RWPE1 (cell line): ENCODE measurements around the gene PEX11G.
"Not testable (repeated sequence)": the region's sequence is repeated elsewhere in the genome, so short reads cannot be mapped to it uniquely, and the experiment has no call there.

ENCODE experiments used
- CTCF ChIA-PET: fragments of 350-600 bp; sonication (Branson Sonifier 250); formaldehyde crosslinking; extraction: SDS; loops from one replicate; lab custom pipeline; 2021; lab: Yijun Ruan, JAX
- POLR2A ChIA-PET: fragments of 400-600 bp; formaldehyde crosslinking; extraction: SDS; loops from one replicate; lab custom pipeline; 2020; ENCODE audit warnings: antibody characterized with exemption; ENCODE audit not compliant: low non-redundant PET; lab: Yijun Ruan, JAX
- DNase-seq: peaks from one replicate; pipeline ENCODE4 v3.0.0; 2012; ENCODE audit warnings: low spot score
- H3K27ac ChIP-seq: fragments of 450-650 bp; 2 replicates; pipeline ENCODE4 v1.5.1; 2017
- TF ChIP-seq, protein P1 (sequence below): fragments of 450-650 bp; conservative IDR thresholded peaks from 2 replicates; pipeline ENCODE4 v1.5.1; 2017; ENCODE audit warnings: low read depth, mild to moderate bottlenecking

The PEX11G gene

DNA sequence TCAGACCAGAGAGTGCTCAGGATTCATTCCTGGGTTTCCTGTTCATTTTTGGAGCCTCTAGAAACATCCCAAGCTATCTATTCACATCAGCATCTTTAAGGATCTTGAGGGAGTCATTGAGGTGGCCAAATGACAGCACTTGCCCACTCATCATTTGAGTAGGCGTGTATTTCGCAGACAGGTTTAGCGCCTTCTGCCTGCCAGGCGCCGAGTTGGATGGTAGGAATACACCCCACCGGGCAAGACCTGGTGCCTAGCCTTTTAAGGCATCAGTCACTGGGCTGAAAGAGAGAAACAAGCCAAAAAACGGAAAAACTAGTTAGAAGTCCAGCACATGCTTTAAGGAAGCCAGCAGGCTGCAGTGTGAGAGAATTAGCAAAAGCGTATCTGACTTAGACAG is 33.8 kb downstream of the PEX11G start:
- DNase-seq, result no peak
- ChIA-PET POLR2A (no interaction called here), CTCF (no interaction called here)
- TF ChIP-seq, protein P1, sequence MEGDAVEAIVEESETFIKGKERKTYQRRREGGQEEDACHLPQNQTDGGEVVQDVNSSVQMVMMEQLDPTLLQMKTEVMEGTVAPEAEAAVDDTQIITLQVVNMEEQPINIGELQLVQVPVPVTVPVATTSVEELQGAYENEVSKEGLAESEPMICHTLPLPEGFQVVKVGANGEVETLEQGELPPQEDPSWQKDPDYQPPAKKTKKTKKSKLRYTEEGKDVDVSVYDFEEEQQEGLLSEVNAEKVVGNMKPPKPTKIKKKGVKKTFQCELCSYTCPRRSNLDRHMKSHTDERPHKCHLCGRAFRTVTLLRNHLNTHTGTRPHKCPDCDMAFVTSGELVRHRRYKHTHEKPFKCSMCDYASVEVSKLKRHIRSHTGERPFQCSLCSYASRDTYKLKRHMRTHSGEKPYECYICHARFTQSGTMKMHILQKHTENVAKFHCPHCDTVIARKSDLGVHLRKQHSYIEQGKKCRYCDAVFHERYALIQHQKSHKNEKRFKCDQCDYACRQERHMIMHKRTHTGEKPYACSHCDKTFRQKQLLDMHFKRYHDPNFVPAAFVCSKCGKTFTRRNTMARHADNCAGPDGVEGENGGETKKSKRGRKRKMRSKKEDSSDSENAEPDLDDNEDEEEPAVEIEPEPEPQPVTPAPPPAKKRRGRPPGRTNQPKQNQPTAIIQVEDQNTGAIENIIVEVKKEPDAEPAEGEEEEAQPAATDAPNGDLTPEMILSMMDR, result no peak
- H3K27ac ChIP-seq, result no peak overlapping the region

DNA sequence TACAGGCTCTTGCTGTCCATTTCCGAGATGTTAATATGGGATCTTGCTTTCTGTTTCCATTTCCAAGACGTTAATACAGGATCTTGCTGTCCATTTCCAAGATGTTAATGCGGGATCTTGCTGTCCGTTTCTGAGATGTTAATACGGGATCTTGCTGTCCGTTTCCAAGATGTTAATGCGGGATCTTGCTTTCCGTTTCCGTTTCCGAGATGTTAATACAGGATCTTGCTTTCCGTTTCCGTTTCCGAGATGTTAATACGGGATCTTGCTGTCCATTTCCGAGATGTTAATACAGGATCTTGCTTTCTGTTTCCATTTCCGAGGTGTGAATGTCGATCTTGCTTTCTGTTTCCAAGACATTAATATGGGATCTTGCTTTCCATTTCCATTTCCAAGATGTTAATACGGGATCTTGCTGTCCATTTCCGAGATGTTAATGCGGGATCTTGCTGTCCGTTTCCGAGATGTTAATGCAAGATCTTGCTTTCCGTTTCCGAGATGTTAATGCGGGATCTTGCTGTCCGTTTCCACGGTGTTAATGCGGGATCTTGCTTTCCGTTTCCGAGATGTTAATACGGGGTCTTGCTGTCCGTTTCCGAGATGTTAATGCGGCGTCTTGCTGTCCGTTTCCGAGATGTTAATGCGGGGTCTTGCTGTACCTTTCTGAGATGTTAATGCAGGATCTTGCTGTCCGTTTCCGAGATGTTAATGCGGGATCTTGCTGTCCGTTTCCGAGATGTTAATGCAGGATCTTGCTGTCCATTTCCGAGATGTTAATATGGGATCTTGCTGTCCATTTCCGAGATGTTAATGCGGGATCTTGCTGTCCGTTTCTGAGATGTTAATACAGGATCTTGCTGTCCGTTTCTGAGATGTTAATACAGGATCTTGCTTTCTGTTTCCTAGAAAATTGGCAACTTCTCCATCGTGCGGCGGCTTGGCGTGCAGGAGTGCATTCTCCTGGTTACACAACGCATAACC is 38.3 kb downstream of the PEX11G start:
- CTCF ChIA-PET, result interaction anchor here (0.6 kb wide), 1 partner anchor 53 kb away, joined by 5 read pairs; no protein-coding TSS in a partner anchor
- POLR2A ChIA-PET, result no interaction called here
- H3K27ac ChIP-seq, result no peak overlapping the region
- TF ChIP-seq, protein P1, result no peak
- no peak for DNase-seq

DNA sequence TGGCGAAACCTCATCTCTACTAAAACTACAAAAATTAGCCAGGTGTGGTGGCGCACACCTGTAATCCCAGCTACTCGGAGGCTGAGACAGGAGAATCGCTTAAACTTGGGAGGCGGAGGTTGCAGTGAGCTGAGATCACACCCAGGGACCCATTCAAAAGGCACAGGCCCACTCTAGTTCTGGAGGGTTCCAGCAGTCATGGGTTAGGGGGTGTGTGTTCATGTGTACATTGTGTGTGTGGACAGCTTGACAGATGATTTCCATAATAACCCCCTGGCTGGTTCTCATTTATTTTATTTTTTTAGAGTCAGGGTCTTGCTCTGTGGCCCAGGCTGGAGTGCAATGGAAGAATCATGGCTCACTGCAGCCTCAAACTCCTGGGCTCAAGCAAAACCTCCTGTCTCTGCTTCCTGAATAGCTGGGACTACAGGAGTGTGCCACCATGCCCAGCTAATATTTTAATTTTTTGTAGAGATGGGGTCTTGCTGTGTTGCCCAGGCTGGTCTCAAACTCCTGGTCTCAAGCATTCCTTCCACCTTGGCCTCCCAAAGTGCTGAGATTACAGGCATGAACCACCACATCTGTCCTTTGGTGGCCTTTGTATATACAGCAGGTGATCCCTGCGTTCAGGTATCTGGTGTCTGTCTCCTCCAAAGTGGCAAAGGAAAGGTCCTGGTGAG is 39.3 kb downstream of the PEX11G start:
- POLR2A ChIA-PET, H3K27ac ChIP-seq, DNase-seq: not testable (repeated sequence)
- CTCF ChIA-PET, result interaction anchor here (0.6 kb wide), 2 partner anchors 52 to 130 kb away, joined by 4 to 5 read pairs; no protein-coding TSS in a partner anchor

DNA sequence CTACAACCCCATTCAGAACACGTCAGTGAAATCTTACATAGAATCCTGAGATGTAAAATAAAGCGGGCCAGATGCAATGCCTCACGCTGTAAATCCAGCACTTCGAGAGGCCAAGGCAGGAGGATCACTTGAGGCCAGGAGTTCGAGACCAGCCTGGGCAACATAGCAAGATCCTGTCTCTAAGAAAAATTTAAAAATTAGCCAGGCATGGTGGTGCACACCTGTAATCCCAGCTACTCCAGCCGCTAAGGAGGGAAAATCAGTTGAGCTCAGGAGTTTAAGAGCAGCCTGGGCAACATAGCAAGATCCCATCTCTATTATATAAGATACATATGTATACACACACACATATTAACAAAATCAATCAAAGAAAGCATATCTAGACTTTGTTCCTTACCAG is 41.2 kb downstream of the PEX11G start:
- no peak overlapping the region for H3K27ac ChIP-seq
- CTCF ChIA-PET, result no interaction called here
- no peak for DNase-seq
- POLR2A ChIA-PET, result no interaction called here
- TF ChIP-seq, protein P1, result no peak

DNA sequence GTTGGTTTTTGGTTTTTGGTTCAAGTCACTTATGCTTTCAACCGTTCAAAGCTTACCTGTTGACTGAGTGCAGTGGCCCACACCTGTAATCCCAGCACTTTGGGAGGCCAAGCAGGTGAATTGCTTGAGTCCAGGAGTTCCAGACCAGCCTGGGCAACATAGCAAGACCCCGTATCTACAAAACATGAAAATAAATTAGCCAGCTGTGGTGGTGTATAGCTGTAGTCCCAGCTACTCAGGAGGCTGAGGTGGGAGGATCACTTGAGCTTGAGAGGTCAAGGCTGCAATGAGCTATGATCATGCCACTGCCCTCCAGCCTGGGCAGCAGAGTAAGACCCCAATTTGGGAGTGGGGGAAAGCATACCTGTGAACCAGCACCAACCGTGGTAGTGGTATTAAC is 43.7 kb downstream of the PEX11G start:
- ChIA-PET CTCF (no interaction called here), POLR2A (no interaction called here)
- TF ChIP-seq, protein P1, result no peak
- no peak overlapping the region for H3K27ac ChIP-seq
- no peak for DNase-seq

DNA sequence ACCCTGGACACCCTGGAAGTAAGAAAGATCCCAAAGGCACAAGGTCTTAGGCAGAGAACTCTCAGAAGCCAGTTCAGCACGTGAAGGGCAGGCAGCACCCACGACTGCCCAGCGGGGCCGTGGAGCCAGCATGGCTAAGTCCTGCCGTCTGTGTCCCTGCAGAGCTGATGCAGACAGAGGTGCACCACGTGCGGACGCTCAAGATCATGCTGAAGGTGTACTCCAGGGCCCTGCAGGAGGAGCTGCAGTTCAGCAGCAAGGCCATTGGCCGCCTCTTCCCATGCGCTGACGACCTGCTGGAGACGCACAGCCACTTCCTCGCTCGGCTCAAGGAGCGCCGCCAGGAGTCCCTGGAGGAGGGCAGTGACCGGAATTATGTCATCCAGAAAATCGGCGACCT is 44.8 kb downstream of the PEX11G start:
- no peak for DNase-seq
- TF ChIP-seq, protein P1, result no peak
- CTCF ChIA-PET, result no interaction called here
- POLR2A ChIA-PET, result no interaction called here
- no peak overlapping the region for H3K27ac ChIP-seq

DNA sequence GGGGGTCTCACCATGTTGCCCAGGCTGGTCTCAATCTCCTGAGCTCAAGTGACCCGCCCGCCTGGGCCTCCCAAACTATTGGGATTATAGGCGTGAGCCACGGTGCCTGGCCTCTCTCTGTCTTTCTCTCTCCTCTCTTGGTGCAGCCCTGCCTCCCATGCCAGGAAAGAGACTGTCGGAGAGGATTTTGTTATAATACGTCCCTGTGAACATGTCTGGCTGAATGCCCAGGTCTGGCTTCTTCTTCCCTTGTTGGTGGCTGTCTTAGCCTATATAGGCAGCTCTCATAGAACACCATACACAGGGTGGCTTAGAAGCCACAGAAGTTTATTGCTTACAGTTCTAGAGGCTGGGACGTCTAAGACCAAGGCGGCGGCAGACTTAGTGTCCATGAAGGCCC is 46.4 kb downstream of the PEX11G start:
- POLR2A ChIA-PET, result no interaction called here
- TF ChIP-seq, protein P1, result no peak
- CTCF ChIA-PET, result interaction anchor here (0.6 kb wide), 1 partner anchor 12 kb away, joined by 3 read pairs; no protein-coding TSS in a partner anchor
- DNase-seq, result no peak
- no peak overlapping the region for H3K27ac ChIP-seq
